GM12872 (cell line): ENCODE measurements around the gene TMX3.

Experiments used
- TF ChIP-seq, protein P1 (sequence below): IDR thresholded peaks from 3 replicates; pipeline ENCODE4 v1.5.1; 2011; ENCODE audit warnings: low read depth, mild to moderate bottlenecking, low read length, moderate library complexity; ENCODE audit not compliant: insufficient read depth

Gene TMX3

DNA sequence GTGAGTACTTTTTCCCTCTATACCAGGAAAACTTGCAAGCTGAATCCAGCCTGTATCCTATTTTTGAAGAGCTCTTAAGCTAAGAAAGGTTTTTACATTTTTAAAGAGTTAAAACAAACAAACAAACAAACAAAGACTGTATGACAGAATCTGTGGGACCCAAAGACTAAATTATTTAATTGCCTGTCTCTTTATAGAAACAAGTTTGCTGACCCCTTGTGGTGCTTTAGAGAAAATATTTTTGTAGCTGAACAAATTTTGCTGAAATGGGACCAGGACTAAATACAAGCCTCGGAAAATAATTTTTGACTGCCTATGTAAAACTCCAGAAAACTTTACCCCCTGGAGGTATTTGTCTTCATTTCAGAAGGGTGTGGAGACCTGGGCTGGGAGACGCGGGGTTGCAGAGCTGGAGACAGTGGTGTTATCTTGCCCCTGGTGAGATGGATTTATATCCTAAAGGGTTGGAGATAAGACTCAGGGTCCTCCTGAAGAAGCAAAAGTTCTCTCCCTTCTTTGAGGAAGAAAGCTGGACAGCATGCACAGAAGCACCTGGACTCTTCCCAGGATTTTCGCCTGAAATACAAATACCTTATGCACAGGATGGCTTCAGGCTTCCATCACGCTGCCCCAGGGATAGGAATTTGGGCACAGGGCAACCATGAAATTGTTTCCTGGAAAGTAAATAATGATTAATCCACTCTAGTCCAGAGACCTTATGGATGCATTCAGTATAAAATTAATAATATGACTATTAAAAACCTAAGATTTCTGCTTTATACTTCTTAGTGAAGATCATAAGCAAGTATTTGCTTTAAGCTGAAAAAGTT lies 54.3 kb downstream of the TMX3 start:
- TF ChIP-seq, protein P1, sequence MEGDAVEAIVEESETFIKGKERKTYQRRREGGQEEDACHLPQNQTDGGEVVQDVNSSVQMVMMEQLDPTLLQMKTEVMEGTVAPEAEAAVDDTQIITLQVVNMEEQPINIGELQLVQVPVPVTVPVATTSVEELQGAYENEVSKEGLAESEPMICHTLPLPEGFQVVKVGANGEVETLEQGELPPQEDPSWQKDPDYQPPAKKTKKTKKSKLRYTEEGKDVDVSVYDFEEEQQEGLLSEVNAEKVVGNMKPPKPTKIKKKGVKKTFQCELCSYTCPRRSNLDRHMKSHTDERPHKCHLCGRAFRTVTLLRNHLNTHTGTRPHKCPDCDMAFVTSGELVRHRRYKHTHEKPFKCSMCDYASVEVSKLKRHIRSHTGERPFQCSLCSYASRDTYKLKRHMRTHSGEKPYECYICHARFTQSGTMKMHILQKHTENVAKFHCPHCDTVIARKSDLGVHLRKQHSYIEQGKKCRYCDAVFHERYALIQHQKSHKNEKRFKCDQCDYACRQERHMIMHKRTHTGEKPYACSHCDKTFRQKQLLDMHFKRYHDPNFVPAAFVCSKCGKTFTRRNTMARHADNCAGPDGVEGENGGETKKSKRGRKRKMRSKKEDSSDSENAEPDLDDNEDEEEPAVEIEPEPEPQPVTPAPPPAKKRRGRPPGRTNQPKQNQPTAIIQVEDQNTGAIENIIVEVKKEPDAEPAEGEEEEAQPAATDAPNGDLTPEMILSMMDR: peak; percentile 37; the same call in 1 of the 3 replicates

DNA sequence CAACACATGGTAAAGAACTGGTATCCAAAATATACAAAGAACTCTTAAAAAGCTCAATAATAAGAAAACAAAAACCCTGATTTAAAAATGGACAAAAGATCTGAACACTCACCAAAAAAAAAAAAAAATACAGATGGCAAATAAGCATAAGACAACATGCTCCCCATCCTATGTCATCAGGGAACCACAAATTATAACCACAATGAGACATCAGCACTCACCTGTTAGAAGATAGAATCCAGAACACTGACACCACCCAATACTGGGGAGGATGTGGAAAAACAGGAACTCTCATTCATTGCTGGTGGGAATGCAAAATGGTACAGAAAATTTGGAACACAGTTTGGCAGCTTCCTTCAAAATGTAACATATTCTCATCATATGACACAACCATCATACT lies 66.7 kb downstream of the TMX3 start:
- TF ChIP-seq, protein P1: no peak

DNA sequence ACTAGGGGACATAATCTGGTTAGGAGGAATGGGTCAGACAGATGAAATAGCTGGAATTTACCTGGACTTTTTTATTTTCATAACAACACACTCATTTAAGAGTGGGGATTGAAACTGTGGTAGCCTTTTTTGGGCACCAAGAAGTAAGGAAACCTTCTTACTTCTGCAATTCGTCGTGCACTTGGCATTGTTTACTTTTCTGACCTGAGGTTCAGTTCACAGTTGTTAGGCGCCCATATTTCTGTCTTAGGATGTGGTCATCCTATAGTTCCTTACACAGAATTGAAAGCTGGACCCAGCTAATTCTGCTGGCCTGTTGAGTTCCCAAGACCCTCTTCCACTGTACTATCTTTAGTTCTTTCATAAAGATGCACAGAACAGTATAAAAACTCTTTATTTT lies 72.9 kb downstream of the TMX3 start:
- TF ChIP-seq, protein P1: no peak

DNA sequence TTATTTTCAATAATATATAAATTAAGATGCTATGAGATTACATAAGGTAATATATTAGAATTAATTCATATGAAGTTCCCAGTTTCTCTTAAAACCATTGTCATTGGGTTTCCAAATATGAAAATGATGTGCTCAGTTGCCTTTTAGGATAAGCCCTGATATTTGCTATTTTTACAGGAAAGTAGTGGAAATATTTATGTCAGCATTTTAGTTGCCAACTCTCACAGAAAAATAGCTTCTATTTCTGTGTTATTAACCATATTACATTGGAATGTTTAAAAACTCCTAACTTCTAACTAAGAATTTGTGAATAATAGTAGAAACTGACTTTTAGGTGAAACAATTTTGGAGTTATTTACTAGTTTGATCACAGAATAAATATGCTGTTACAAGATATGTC lies 74.0 kb downstream of the TMX3 start:
- TF ChIP-seq, protein P1: no peak

DNA sequence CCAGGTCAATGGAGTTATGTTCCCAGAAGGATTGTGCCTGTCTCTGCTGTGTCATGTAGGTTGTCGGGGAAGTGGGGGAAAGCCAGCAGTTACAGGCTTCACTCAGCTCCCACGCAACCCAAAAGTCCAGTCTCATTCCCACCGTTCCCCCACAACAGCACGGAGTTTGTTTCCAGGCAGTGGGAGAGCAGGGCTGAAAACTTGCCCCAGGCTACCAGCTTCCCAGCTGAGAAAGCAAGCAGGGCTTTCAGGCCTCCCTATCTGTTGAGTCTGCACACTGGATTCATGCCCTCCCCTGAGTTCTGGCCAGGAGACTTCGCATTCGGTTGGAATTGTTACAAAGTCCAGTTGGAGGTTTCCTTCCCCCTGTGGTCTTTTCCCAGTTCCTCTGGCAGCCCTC lies 76.3 kb downstream of the TMX3 start:
- TF ChIP-seq, protein P1: no peak

DNA sequence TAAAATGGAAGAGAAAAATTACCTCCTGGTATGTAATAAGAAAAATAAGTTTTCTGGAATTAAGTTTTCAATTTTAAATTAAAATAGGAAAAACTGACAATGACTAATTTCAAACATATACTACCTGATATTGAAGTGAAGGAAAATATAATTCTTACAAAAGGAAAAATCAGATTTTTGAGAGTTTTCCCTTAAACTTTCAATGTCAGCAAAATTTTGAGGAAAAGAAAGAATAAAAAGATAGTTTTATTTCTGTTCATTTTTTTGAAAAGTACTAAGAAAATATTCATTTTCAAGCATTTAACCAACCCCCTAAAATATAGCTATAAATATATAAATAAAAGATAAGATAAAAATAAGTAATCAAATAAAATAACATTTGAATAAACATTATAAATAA lies 87.1 kb downstream of the TMX3 start:
- TF ChIP-seq, protein P1: no peak
